GM18951 (cell line): ENCODE data around the gene MRFAP1L1.

ENCODE experiments used
- POLR2A ChIP-seq: IDR thresholded peaks from 4 replicates; pipeline ENCODE4 v1.6.1; 2011; ENCODE audit warnings: mild to moderate bottlenecking; ENCODE audit not compliant: insufficient read length, insufficient read depth; ENCODE audit errors: extremely low read depth
- in situ Hi-C: fragments of 300-500 bp; cut with MboI; formaldehyde crosslinking; loops from one replicate; pipeline ENCODE4 v1.12.0; 2022; ENCODE audit warnings: low sequenced_read_pairs, mixed read lengths, inconsistent platforms; ENCODE audit not compliant: unreplicated experiment

Gene MRFAP1L1

DNA sequence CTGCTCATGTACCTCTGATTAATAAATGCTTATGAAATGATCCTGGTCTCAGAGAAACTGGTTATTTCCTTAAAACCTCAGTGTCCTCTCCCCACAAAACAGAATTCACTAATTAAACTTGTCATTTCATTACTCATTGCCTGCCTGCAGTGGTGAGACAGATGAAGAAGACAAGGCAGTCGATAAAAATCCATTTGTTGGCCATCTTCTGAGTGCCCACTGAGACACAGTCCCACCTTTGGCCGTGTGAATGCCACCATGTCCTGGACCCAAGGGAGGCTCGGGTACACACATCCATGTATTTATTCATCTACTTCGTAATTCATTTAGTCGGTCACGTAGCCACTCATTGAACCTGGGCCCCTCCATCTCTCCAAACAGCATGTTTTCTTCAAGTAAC is 12.5 kb downstream of the MRFAP1L1 start:
- in situ Hi-C loops, result no loop called here
- no peak for TF ChIP-seq POLR2A

DNA sequence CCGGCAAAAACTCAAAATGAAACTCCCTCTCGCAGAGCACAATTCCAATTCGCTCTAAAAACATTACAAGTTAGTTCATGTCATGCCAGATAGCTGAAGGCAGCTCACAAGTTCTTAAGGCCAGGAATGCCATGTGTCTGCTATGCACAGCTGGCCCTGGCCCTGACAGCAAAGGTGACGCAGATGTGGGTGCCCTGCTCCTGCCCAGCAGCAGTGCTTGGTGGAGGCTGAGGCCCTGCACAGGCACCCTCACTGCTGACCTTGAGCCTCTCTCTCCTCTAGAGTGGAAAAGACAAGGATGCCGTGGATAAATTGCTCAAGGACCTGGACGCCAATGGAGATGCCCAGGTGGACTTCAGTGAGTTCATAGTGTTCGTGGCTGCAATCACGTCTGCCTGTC is 13.1 kb downstream of the MRFAP1L1 start:
- in situ Hi-C loops, result no loop called here
- TF ChIP-seq POLR2A, result no peak

DNA sequence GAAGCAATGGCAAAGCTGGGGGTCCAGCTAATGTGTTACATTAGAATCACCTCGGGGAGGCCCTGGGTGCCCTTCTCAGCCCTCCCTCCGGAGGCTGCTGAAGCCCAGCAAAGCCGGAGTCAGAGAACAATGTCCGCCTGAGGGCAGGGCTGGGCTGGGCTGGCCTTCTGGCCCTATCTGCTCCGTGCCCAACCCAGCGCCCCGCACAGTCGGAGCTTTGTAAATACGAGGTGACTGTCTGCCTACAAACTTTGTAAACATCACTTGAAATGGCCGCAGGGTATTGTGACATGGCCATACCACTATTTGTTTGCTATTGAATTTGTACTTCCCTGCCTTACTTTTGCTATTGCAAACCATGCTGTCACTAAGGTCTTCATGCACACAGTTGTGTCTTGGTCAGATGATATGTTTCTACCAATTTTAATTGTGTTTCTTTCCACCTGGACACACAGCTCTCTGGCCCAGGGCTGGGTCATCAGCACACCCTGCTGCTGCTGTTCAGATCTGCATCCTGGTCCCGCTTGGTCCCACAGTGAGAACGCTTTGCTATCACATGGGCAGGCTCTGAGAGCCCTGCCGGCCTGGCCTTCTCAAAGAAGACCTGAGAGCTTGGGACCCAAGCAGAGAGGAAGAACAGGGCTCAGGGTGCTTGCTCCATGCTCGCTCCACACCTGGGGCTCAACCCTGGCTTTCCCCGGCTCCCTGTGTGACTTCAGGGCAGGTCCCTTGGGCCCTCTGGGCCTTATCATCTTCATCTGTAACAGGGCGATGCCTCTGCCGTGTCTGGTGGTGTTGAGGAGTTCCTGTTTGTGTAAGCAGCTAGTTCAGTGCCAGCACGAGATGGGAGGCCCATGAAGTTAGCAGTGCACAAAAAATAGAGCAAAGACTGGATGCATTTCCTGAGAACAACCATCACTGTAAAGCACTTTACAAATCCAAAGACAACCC is 13.7 kb downstream of the MRFAP1L1 start:
- in situ Hi-C loops, result no loop called here

DNA sequence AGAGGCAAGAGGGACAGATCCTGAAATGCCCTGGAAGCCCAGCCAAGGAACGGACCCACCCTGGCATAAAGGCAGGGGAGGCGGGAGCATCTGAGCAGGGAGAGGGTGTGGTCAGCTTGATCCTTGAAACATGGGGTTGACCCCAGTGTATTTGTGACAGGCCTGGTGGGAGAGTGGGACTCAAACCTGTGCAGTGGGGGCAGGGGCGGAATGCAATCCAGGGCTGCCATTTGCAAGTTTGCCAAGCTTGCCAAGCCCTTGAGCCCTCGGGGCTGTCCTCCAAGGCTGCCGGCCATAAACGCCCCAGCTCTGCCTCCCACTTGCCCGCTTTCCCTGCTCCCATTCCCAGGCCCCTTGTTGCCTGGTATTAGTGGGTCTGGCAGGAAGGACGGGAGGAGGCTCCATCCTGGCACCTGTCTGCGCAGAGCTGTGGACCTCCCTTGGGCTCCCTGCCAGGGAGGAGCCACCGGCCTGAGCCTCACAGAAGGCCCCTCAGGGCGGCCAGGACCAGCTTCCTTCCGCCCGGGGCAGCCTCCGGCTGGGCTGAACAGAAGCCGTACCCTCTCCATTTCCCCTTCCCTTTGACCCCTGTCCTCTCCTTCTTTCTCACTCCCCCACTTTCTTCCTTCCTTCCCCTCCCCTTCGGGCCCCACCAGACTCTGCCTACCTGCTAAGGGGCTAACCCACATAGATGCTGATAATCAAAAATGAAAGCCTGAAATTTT is 15.3 kb downstream of the MRFAP1L1 start:
- no peak for TF ChIP-seq POLR2A
- in situ Hi-C loops, result no loop called here

More for the DNA sequence above, 13.7 kb downstream of the MRFAP1L1 start:
- TF ChIP-seq POLR2A, result no peak

DNA sequence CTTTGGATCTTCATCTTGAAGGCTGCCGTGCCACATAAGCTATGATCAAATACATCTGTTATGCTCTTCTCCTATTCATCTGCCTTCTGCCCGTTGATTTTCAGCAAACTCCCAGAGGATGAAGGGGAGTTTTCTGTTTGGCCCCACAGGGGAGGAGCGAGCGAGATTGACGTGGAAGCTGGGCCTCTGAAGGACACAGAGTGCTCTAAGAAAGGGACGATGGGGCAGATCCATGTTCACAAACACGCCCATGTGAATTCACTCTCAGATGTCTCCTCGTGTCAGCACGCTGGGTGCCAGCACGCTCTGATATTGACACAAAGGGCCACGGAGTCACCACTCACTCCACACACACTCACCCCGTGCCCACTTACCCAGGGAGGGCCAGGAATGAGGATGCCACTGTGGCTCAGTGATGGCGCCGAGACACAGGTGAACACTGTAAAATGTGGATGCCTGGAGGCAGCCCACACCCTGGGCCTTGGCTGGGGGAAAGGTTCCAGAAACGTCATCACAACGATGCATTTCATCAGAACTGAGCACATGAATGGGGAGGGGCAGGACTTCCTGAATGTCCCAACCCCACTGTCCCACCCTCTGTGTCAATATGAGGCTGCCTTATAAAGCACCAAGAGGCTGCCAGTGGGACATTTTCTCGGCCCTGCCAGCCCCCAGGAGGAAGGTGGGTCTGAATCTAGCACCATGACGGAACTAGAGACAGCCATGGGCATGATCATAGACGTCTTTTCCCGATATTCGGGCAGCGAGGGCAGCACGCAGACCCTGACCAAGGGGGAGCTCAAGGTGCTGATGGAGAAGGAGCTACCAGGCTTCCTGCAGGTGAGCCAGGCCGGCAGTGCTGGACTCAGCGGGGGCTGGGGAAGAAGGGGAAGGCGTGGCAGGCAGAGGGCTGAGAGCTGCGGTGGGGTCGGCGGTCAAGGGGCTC is 16.2 kb downstream of the MRFAP1L1 start, which contains the start of gene S100P:
Gene S100P (plus strand): TSS at position 648 of the 946 bp plus-strand sequence. CDS start 55 bp downstream, at position 703.
- no peak for TF ChIP-seq POLR2A
- in situ Hi-C loops, result no loop called here

DNA sequence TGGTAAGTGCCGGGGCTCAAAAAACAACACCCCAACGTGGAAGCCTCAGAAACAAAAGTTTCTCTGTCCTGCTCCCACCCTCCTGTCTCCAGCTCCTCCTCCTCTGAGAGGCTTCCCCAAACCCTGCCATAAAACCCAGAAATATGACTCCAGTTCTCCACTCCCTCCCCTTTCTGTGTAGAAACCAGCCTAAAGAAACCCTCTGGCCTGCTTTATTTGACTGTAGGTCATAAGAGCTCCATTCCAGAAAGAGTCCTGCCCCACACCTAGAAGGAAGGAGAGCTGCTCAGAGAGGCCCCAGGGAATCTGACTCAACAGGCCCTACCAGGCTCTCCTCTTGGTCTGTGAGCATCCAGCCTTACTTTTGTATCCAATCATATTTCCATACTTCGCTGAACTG is 16.9 kb downstream of the MRFAP1L1 start:
- no peak for TF ChIP-seq POLR2A
- in situ Hi-C loops, result no loop called here

DNA sequence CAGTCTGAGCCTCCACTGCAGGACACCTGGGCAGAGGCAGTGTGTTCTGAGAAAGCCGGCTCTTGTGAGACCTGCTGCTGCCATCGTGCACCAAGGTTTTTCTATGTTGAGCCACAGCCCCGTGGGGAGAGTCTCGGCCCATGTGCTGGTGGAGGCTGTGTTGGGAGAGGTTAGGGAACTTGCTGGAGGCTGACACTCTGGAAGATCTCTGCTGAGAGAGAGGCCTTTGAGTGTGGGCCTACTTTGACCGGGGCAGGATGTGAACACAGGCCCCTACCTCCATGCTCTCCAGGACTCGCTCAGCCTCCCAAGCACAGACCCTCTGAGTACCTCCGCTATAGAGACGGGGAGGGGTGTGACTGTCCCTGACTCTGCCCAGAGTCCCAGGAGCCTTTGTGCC is 17.3 kb downstream of the MRFAP1L1 start:
- in situ Hi-C loops, result no loop called here
- no peak for TF ChIP-seq POLR2A

DNA sequence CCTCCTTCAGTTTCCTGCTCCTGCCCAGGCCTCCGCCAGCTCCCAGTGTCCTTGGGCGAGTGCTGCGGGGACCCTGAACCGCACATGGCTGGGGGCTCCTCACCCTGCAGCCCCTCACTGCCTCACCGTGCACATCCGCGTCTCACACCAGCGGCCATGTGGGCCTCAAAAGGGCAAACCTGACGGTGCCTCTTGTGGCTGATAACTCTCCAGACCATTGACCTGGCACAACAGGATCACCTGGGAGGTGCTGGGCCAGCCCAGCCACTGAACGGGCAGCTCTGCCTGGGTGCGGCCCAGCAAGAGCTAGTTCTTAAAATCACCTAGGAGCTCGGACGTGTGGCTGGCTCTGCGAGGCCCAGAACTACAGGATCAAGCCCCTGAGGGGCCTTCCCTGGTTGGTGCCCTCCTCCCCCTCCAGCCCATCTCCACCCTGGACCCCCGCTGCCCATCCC is 20.1 kb downstream of the MRFAP1L1 start:
- no peak for TF ChIP-seq POLR2A
- in situ Hi-C loops, result no loop called here

DNA sequence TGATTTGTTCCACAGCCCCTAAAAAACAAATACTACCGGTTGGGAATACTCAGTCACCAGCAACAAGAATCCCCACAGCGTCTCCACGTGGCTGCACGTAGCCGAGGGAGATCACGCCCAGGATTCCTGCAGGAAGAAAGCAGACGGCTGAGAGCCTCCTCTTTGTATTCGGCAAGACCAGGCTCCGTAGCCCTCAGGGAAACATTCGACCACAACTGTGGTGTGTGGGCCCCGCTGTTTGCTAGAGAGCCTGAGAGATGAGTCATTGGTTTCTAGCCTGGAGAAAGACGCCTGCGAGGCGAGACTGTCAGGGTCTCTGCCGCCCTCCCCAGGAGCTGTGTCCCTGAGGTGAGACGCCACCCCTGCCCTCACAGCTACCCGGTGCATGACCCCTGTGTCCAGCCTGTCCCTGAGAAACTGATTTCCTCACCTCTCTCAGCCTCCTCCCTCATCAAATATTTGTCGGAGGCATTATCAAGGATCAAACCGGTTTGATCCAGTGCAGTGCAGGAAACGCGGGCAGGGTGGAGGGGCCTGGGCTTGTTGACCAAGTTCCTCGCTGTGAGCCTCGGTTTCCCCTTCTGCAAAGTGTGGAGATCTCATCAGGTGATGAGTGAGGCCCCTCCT is 20.7 kb downstream of the MRFAP1L1 start:
- TF ChIP-seq POLR2A, result no peak
- in situ Hi-C loops, result no loop called here

DNA sequence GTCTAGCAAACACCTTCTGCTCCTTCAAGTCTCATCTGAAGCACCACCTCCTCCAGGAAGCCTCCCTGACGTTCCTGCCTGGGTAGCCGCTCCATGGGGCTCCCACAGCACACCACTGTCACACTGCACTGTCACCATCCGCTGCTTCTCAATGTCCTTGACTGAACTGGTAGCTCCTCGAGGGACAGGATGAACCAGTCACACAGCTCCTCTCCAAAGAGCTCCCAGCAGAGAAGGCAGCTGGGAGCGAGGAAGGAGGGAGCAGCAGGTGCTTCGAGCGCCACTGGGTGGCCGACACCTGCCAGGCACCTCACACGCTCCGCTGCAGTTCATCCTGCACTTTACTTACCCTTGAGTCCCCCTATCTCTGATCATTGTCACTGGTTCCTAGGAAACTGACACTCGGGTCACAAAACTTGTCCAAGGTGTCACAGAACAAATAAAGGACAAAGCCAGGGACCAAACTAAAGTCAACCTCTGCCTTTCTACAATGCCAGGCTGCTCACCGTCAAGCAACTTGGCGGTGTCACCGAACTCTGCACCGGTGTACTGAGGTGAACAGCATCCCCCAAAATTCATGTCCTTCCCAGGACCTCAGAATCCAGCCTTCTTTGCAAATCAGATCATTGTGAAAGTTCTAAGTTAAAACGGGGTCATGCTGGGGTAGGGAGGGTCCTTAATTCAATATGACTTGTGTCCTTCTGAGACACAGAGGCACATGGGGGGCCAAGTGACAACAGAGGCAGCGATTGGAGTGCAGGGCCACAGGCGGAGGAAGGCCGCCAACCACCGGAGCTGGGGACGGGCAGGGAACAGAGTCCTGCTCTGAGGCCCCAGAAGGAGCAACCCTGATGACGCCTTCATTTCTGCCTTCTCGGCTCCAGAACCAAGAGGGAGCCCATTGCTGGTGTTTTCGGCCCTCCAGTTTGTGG is 21.5 kb downstream of the MRFAP1L1 start:
- in situ Hi-C loops, result no loop called here
- TF ChIP-seq POLR2A, result no peak

DNA sequence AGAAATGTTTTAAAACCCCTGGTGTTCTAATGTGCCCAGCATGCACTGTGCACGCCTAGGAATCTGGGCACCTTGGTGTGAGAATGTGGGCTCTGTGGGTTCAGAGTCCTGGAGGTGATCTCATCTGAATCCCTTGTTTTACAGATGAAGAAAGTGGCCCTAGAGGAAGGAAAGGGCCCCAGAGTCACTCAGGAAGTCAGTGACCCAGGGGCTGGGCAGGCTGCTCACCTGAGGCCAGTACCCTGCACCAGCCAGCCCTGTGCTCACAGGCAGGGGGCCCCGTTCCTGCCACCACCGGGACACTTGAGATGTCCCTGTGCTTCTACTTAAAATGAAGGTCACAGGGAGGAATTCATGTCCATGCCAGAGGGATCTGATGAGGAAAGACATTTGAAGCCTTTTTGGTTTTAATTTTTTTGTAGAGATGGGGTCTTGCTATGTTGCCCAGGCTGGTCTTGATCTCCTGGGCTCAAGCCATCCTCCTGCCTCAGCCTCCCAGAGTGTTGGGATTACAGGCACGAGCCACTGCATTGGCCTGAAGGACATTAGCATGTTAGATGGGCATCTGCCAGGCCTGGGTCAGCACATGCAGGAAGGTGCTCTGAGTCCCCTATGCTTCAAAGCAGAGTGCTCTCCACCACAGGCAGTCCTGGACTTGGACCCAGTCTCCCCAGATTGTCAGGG is 23.4 kb downstream of the MRFAP1L1 start:
- in situ Hi-C loops, result no loop called here
- no peak for TF ChIP-seq POLR2A

DNA sequence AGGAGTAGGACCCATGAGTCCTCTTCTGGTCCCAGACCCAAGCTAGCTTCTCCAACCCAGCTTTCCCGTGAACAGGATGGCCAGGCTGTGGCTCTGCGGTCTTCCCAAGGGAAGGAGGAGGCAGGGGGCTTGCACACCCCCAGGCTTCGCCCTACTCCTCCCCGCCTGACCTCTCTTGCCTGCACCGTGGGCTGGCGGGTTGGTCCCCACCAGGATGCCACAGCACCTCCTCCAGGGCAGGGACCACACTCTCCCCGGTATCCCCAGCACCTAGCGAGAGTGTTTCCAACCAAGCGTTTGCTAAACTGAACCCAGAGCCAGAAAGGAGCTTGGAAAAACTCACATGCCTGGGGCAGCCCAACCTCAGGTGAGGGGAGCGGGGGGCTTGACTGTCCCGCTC is 25.0 kb downstream of the MRFAP1L1 start:
- in situ Hi-C loops, result no loop called here
- TF ChIP-seq POLR2A, result no peak
